HG02981 (cell line): ENCODE data around the gene SSBP4.

Experiments used
- ATAC-seq: cut with Tn5 transposase; IDR thresholded peaks from one replicate; pipeline ENCODE4 v1.9.1; 2021; ENCODE audit warnings: mild to moderate bottlenecking, moderate library complexity; ENCODE audit not compliant: unreplicated experiment

Gene SSBP4

DNA sequence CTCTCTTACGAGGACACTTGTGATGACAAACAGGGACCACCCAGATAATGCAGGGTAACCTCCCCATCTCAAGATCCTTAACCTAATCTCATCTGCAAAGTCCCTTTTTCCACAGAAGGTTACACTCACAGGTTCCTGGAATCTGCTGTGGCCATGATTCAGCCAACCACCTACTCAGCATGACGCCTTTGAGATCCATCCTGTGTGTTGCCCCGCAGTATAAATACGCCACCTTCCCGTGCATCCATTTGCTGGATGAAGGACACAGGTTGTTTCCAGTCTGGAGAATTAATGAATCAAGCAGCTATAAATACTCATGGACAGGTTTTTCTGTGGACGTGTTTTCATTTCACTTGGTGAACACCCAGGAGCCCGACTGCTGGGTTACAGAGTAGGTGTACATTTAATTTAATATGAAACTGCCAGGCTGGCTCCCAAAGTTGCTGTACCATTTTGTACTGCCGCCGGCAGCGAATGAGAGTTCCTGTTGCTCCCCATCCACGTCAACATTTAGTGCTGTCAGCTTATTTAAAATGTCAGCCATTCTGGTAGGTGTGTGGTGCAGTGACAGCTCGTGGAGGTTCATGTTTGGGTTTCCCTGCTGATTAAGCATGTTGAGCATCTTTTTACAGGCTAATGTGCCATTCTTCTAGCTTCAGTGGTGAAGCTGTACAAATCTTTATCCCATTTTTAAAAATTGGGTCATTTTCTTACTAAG is 62.5 kb downstream of the SSBP4 start:
- no peak for ATAC-seq

DNA sequence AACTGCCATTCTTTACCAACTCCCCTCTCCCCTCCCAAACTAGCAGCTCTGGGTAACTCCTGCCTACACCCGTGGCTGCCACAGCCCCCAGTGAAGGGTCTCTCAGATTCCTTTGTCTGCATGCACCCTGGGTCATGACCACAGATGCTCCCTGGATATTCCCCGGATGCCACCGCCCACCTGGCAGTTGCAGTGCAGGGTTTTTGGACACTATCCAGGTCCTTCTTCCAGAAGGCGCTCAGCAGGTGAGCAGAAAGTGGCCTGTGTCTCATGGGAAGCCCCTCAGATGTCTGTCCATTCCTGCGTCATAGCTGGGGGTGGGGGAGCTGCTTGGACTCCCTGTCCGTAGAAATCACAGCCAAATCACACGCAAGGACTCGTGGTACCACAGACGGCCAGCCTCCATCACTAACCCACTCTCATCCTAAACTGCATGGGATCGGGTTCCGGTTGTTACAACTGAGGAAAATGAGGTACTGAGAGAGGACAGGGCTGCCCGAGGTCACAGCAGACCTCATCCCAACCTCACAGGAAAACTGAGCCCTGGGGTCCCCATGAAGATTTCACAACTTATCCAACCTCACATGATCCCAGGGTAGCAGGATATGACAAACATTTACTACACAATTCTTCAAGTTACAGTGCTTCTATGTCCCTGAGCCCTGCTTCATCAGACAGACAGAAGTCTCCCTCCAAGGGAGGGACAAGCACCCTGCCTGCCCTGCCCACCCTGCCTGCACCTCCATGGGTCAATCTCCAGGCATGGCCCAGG is 64.1 kb downstream of the SSBP4 start:
- no peak for ATAC-seq
